Ishikawa (cell line): Measurements from ENCODE around the gene RORC.

ENCODE experiments used
- CEBPB ChIP-seq: IDR thresholded peaks from 2 replicates; pipeline ENCODE4 v1.6.1; 2012
- CREB1 ChIP-seq: IDR thresholded peaks from 2 replicates; pipeline ENCODE4 v1.6.1; 2012; ENCODE audit warnings: low read depth
- EGR1 ChIP-seq: IDR thresholded peaks from 2 replicates; pipeline ENCODE4 v1.6.1; 2012
- EP300 ChIP-seq: IDR thresholded peaks from 2 replicates; pipeline ENCODE4 v1.6.1; 2012; ENCODE audit warnings: borderline replicate concordance
- FOXM1 ChIP-seq: IDR thresholded peaks from 2 replicates; pipeline ENCODE4 v1.6.1; 2012; ENCODE audit warnings: low read depth, borderline replicate concordance
- MAX ChIP-seq: IDR thresholded peaks from 2 replicates; pipeline ENCODE4 v1.6.1; 2012
- NFIC ChIP-seq: IDR thresholded peaks from 2 replicates; pipeline ENCODE4 v1.6.1; 2012
- RAD21 ChIP-seq: IDR thresholded peaks from 2 replicates; pipeline ENCODE4 v1.6.1; 2012; ENCODE audit warnings: low read depth
- REST ChIP-seq: IDR thresholded peaks from 2 replicates; pipeline ENCODE4 v1.6.1; 2012; ENCODE audit warnings: low read depth, mild to moderate bottlenecking
- TAF1 ChIP-seq: IDR thresholded peaks from 2 replicates; pipeline ENCODE4 v1.6.1; 2012; ENCODE audit warnings: low read depth, mild to moderate bottlenecking
- TCF12 ChIP-seq: IDR thresholded peaks from 2 replicates; pipeline ENCODE4 v1.6.1; 2012; ENCODE audit warnings: low read depth
- TEAD4 ChIP-seq: IDR thresholded peaks from 2 replicates; pipeline ENCODE4 v1.6.1; 2012
- USF1 ChIP-seq: IDR thresholded peaks from 2 replicates; pipeline ENCODE4 v1.6.1; 2012
- YY1 ChIP-seq: IDR thresholded peaks from 2 replicates; pipeline ENCODE4 v1.6.1; 2012; ENCODE audit warnings: low read depth
- ZBTB7A ChIP-seq: IDR thresholded peaks from 2 replicates; pipeline ENCODE4 v1.6.1; 2012; ENCODE audit warnings: low read depth

The RORC gene

GRCh38 chr1:151839457-151840403 is 8.1 kb upstream of the RORC start, which contains the start of gene C2CD4D:
Gene C2CD4D (minus strand): TSS chr1:151839820. CDS start chr1:151838989, 831 bp downstream.
- TF ChIP-seq NFIC: no peak; the same call in 1 of the 2 replicates
- no peak for TF ChIP-seq EGR1
- no peak for TF ChIP-seq EP300
- no peak for TF ChIP-seq YY1
- TF ChIP-seq TEAD4: no peak
- TF ChIP-seq ZBTB7A: peak; percentile 34; the same call in 1 of the 2 replicates
- no peak for TF ChIP-seq RAD21
- TF ChIP-seq REST: no peak
- peak; percentile 77 for TF ChIP-seq MAX
- peak; percentile 42; the same call in 1 of the 2 replicates for TF ChIP-seq TAF1
- peak; percentile 27; the same call in 1 of the 2 replicates for TF ChIP-seq TCF12
- TF ChIP-seq USF1: no peak
- TF ChIP-seq CREB1: no peak
- TF ChIP-seq FOXM1: no peak
- no peak for TF ChIP-seq CEBPB

GRCh38 chr1:151839082-151839412 is 7.4 kb upstream of the RORC start:
- TF ChIP-seq MAX (no peak), FOXM1 (no peak), ZBTB7A (no peak), NFIC (no peak), TAF1 (no peak), CREB1 (no peak), RAD21 (no peak), REST (no peak)

GRCh38 chr1:151838222-151839081 is 6.8 kb upstream of the RORC start:
- TF ChIP-seq YY1 (no peak), RAD21 (no peak)

- no peak for TF ChIP-seq CREB1
- TF ChIP-seq EGR1: no peak
- no peak for TF ChIP-seq NFIC
- TF ChIP-seq MAX: no peak
- no peak for TF ChIP-seq ZBTB7A
- no peak for TF ChIP-seq TCF12
- no peak for TF ChIP-seq REST
- no peak for TF ChIP-seq TEAD4
- no peak for TF ChIP-seq TAF1
- TF ChIP-seq USF1: no peak
- no peak for TF ChIP-seq EP300
- no peak for TF ChIP-seq FOXM1
- no peak for TF ChIP-seq RAD21
- TF ChIP-seq YY1: no peak
- no peak for TF ChIP-seq CEBPB
Measured at GRCh38 chr1:151837884-151838221, 6.3 kb upstream of the RORC start.
